GM19328 (cell line): Measurements from ENCODE around the gene MCCC2.
"Not testable (repeated sequence)": the region's sequence is repeated elsewhere in the genome, so short reads cannot be mapped to it uniquely, and the experiment has no call there.

Source experiments
- ATAC-seq: cut with Tn5 transposase; IDR thresholded peaks from one replicate; pipeline ENCODE4 v1.9.1; 2021; ENCODE audit warnings: mild to moderate bottlenecking, moderate library complexity; ENCODE audit not compliant: unreplicated experiment

The MCCC2 gene

GRCh38 chr5:71596169-71596568 is 9.0 kb downstream of the MCCC2 start:
- ATAC-seq: no peak

- no peak for ATAC-seq
Observed at GRCh38 chr5:71597001-71597400, 9.9 kb downstream of the MCCC2 start.

GRCh38 chr5:71600783-71601182 is 13.6 kb downstream of the MCCC2 start:
- no peak for ATAC-seq

- peak; percentile 91 for ATAC-seq
Observed at GRCh38 chr5:71601222-71602026, 14.3 kb downstream of the MCCC2 start.

- not testable (repeated sequence) for ATAC-seq
Observed at GRCh38 chr5:71609916-71610315, 22.8 kb downstream of the MCCC2 start.

GRCh38 chr5:71615809-71616208 is 28.7 kb downstream of the MCCC2 start:
- ATAC-seq: no peak

GRCh38 chr5:71620630-71621029 is 33.5 kb downstream of the MCCC2 start:
- no peak for ATAC-seq

GRCh38 chr5:71621268-71621667 is 34.1 kb downstream of the MCCC2 start:
- ATAC-seq: no peak

GRCh38 chr5:71621741-71622140 is 34.6 kb downstream of the MCCC2 start:
- ATAC-seq: no peak

- no peak for ATAC-seq
Observed at GRCh38 chr5:71623221-71623794, 36.2 kb downstream of the MCCC2 start.

GRCh38 chr5:71629950-71630349 is 42.8 kb downstream of the MCCC2 start:
- no peak for ATAC-seq

- no peak for ATAC-seq
Observed at GRCh38 chr5:71631070-71631469, 43.9 kb downstream of the MCCC2 start.

GRCh38 chr5:71632168-71632567 is 45.0 kb downstream of the MCCC2 start:
- no peak for ATAC-seq

- ATAC-seq: no peak
Observed at GRCh38 chr5:71633255-71634155, 46.4 kb downstream of the MCCC2 start.

- ATAC-seq: no peak
Observed at GRCh38 chr5:71637133-71637532, 50.0 kb downstream of the MCCC2 start.

- no peak for ATAC-seq
Observed at GRCh38 chr5:71640408-71640807, 53.3 kb downstream of the MCCC2 start.

- no peak for ATAC-seq
Observed at GRCh38 chr5:71645030-71645429, 57.9 kb downstream of the MCCC2 start.

GRCh38 chr5:71650940-71651339 is 63.8 kb downstream of the MCCC2 start:
- not testable (repeated sequence) for ATAC-seq

GRCh38 chr5:71651579-71651978 is 64.4 kb downstream of the MCCC2 start:
- no peak for ATAC-seq

GRCh38 chr5:71652349-71652748 is 65.2 kb downstream of the MCCC2 start:
- ATAC-seq: no peak

- no peak for ATAC-seq
Observed at GRCh38 chr5:71652803-71653543, 65.8 kb downstream of the MCCC2 start.
